Spinal cord (tissue), 10 donors: ENCODE data around the gene NPPB. TPM values are rescaled to one million over a fixed set of nuclear protein-coding genes. Genes with fewer than 3 reads are reported as not detected.

Experiments used
- DNase-seq, 6 donors: peaks; one replicate each; pipeline versions ENCODE4 v3.0.0 to v3.0.0-alpha.2; 2013 to 2015; ENCODE audit warnings: low spot score in 6 of 6, low read depth in 4 of 6
- H3K27ac ChIP-seq: one replicate; pipeline ENCODE4 v1.5.1; 2013; ENCODE audit warnings: low read depth, low read length, control low read depth
- H3K27me3 ChIP-seq: one replicate; pipeline ENCODE4 v1.6.1; 2013; ENCODE audit warnings: low read length; ENCODE audit not compliant: control insufficient read depth, insufficient read depth
- H3K36me3 ChIP-seq: one replicate; pipeline ENCODE4 v1.6.1; 2013; ENCODE audit warnings: low read length; ENCODE audit not compliant: control insufficient read depth, insufficient read depth
- H3K4me1 ChIP-seq: one replicate; pipeline ENCODE4 v1.6.1; 2013; ENCODE audit warnings: low read length; ENCODE audit not compliant: control insufficient read depth, insufficient read depth
- H3K4me3 ChIP-seq: one replicate; pipeline ENCODE4 v1.5.1; 2013; ENCODE audit warnings: low read depth, low read length, control low read depth
- H3K9me3 ChIP-seq: one replicate; pipeline ENCODE4 v1.6.1; 2013; ENCODE audit warnings: low read length; ENCODE audit not compliant: control insufficient read depth, insufficient read depth
- WGBS: methylation state at CpG from one replicate; pipeline ENCODE4 v1.1.5; 2013; ENCODE audit warnings: missing lambda C conversion rate; ENCODE audit not compliant: insufficient coverage; 5-methylcytosine and 5-hydroxymethylcytosine counted together
- polyA plus RNA-seq, 2 donors: library from polyadenylated mRNA; unstranded; fragments of 120-200 nt; gene quantifications; one replicate each; pipeline ENCODE4 v1.2.1, GENCODE V29; 2013; ENCODE audit not compliant: insufficient read length in 2 of 2
- total RNA-seq, 2 donors: library from RNA; depleted of rRNA in 1 of 2; stranded (reverse); fragments of 120-200 nt in 1 of 2; fragments of >200 nt in 1 of 2; gene quantifications; one replicate each; pipeline versions ENCODE4 v1.2.3 to v1.2.4, GENCODE V29; 2013 to 2014
- donor health status: healthy.

Gene NPPB
- total and polyA plus RNA-seq, 4 donors = 0.83 to 4.5 (median 2.3) TPM

- H3K4me3 ChIP-seq = no peak overlapping the region
- peaks cover 26% of the 10 kb centered on the region for H3K4me1 ChIP-seq
- no peaks in the 10 kb centered on the region for H3K27me3 ChIP-seq
- no peak for DNase-seq
- H3K27ac ChIP-seq = no peak overlapping the region
- WGBS = 86% methylated on average over 10 of the region's 10 CpGs
- no peaks in the 10 kb centered on the region for H3K9me3 ChIP-seq
- H3K36me3 ChIP-seq = no peaks in the 10 kb centered on the region
These were observed 16.3 kb upstream of the NPPB start for GRCh38 chr1:11875094-11875493.

GRCh38 chr1:11874624-11875023 lies 15.9 kb upstream of the NPPB start:
- Histone ChIP-seq H3K36me3 (no peaks in the 10 kb centered on the region), H3K4me3 (no peak overlapping the region), H3K4me1 (peaks cover 21% of the 10 kb centered on the region), H3K27ac (no peak overlapping the region), H3K9me3 (no peaks in the 10 kb centered on the region), H3K27me3 (no peaks in the 10 kb centered on the region)
- DNase-seq = no peak
- WGBS = 82% methylated on average over 6 of the region's 6 CpGs

GRCh38 chr1:11874258-11874562 lies 15.5 kb upstream of the NPPB start:
- WGBS = 67% methylated on average over 9 of the region's 10 CpGs

GRCh38 chr1:11873395-11874257 lies 14.9 kb upstream of the NPPB start:
- H3K4me3 ChIP-seq = no peak overlapping the region
- H3K36me3 ChIP-seq = no peaks in the 10 kb centered on the region
- peak in 1 of 6 donors; percentile 78 for DNase-seq
- H3K4me1 ChIP-seq = peaks cover 12% of the 10 kb centered on the region
- WGBS = 50% methylated on average over 11 of the region's 14 CpGs
- no peaks in the 10 kb centered on the region for H3K9me3 ChIP-seq
- H3K27me3 ChIP-seq = no peaks in the 10 kb centered on the region
- H3K27ac ChIP-seq = no peak overlapping the region

More at GRCh38 chr1:11874258-11874562, 15.5 kb upstream of the NPPB start:
- Histone ChIP-seq H3K36me3 (no peaks in the 10 kb centered on the region), H3K4me3 (no peak overlapping the region), H3K4me1 (peaks cover 17% of the 10 kb centered on the region), H3K27me3 (no peaks in the 10 kb centered on the region), H3K27ac (no peak overlapping the region), H3K9me3 (no peaks in the 10 kb centered on the region)
- no peak for DNase-seq

GRCh38 chr1:11872545-11872944 lies 13.8 kb upstream of the NPPB start:
- Histone ChIP-seq H3K36me3 (no peaks in the 10 kb centered on the region), H3K4me1 (peaks cover 12% of the 10 kb centered on the region), H3K27me3 (no peaks in the 10 kb centered on the region), H3K4me3 (no peak overlapping the region), H3K27ac (no peak overlapping the region), H3K9me3 (no peaks in the 10 kb centered on the region)
- WGBS = 87% methylated on average over 5 of the region's 7 CpGs
- DNase-seq = no peak

- Histone ChIP-seq H3K4me3 (no peak overlapping the region), H3K27me3 (no peaks in the 10 kb centered on the region), H3K27ac (no peak overlapping the region), H3K4me1 (peaks cover 8% of the 10 kb centered on the region), H3K36me3 (no peaks in the 10 kb centered on the region), H3K9me3 (no peaks in the 10 kb centered on the region)
- WGBS = 94% methylated on average over 4 of the region's 5 CpGs
- no peak for DNase-seq
These were observed 11.0 kb upstream of the NPPB start for GRCh38 chr1:11869650-11870207.

- H3K27me3 ChIP-seq = no peaks in the 10 kb centered on the region
- peaks cover 4% of the 10 kb centered on the region for H3K4me1 ChIP-seq
- H3K27ac ChIP-seq = no peak overlapping the region
- no peak for DNase-seq
- no peaks in the 10 kb centered on the region for H3K36me3 ChIP-seq
- H3K9me3 ChIP-seq = no peaks in the 10 kb centered on the region
- WGBS = 100% methylated on average over 1 of the region's 3 CpGs
- H3K4me3 ChIP-seq = no peak overlapping the region
These were observed 10.4 kb upstream of the NPPB start for GRCh38 chr1:11869104-11869503.

- no peaks in the 10 kb centered on the region for H3K9me3 ChIP-seq
- DNase-seq = peak in 1 of 6 donors; percentile 78
- WGBS = 48% methylated on average over 8 of the region's 13 CpGs
These were observed 9.7 kb upstream of the NPPB start for GRCh38 chr1:11868331-11868980.

GRCh38 chr1:11862890-11863289 lies 4.1 kb upstream of the NPPB start:
- H3K9me3 ChIP-seq = no peaks in the 10 kb centered on the region
- H3K27me3 ChIP-seq = peaks cover 34% of the 10 kb centered on the region
- no peaks in the 10 kb centered on the region for H3K36me3 ChIP-seq
- no peak overlapping the region for H3K27ac ChIP-seq
- DNase-seq = no peak
- no peak overlapping the region for H3K4me3 ChIP-seq
- H3K4me1 ChIP-seq = peaks cover 9% of the 10 kb centered on the region
- WGBS = 20% methylated on average over 1 of the region's 6 CpGs

More at GRCh38 chr1:11868331-11868980, 9.7 kb upstream of the NPPB start:
- Histone ChIP-seq H3K27me3 (no peaks in the 10 kb centered on the region), H3K4me1 (no peaks in the 10 kb centered on the region), H3K4me3 (no peak overlapping the region), H3K27ac (no peak overlapping the region), H3K36me3 (no peaks in the 10 kb centered on the region)
